ENCODE results near the gene TRH.

The TRH gene, protein sequence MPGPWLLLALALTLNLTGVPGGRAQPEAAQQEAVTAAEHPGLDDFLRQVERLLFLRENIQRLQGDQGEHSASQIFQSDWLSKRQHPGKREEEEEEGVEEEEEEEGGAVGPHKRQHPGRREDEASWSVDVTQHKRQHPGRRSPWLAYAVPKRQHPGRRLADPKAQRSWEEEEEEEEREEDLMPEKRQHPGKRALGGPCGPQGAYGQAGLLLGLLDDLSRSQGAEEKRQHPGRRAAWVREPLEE

DNA sequence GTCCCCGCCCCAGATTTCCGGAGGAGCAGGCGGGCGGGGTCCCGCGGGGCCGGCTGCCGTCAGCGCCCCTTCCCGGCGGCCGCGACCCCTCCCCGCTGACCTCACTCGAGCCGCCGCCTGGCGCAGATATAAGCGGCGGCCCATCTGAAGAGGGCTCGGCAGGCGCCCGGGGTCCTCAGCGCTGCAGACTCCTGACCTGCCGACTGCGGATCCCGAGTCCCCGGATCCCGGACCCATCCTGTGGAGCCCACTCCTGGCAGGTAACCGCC lies at the start of gene TRH:
Gene TRH, plus strand, starts transcription at position 157 of the 269 bp plus-strand sequence. CDS start 1,097 bp downstream, outside the sequence.
- DNase-seq: no peak

DNA sequence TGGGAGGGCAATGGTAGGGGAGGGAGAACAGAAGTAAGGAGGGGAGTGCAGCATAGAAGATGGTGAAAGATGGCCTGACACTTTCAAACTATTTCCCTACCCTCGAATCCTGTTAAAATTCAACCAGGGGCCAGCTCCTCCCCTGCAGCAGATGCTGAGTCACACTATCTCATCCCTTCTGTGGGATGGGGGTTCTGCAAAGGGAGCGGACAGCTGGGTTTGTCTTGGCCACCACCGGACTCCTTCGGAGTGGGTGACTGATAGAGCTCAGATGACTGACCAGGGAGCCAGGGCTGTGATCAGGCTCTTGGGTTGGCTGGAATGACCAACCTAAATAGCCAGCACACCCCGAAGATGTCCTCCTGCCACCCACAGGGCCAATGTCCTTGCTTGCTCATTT lies 47.4 kb upstream of the TRH start:
- DNase-seq: no peak

DNA sequence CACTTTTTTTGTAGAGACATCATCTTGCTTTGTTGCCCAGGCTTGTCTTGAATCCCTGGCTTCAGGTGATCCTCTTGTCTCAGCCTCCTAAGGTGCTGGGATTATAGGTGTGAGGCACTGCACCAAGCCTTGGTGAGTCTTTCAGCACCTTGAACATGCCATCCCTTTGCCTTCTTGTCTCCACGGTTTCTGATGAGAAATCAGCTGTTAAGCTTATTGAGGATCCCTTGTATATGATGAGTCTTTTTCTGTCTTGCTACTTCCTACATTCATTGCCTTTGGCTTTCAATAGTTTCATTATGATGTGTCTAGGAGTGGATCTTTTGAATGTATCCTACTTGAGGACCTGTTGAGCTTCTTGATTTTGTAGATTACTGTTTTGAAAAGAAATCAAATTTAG lies 45.1 kb upstream of the TRH start:
- no peak for DNase-seq

DNA sequence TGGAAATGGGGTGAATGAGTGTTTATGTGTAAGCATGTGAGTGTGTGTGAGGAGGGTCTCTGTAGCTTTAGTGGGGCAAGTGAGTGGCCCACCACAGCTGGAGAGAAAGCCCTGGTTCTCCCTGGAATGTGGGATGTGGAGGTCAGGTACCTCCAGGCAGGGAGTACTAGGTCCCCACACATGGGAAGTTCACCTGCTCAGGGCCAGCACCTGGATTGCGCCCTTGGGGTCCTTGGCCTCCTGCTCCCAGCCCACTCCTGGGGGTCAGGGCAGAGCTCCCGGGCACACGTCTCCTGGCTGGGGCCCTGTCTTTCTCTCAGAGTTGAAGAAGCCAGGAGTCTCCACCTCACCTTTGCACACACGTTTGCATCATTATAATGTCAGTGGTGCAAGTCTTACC lies 41.0 kb upstream of the TRH start:
- DNase-seq: no peak

DNA sequence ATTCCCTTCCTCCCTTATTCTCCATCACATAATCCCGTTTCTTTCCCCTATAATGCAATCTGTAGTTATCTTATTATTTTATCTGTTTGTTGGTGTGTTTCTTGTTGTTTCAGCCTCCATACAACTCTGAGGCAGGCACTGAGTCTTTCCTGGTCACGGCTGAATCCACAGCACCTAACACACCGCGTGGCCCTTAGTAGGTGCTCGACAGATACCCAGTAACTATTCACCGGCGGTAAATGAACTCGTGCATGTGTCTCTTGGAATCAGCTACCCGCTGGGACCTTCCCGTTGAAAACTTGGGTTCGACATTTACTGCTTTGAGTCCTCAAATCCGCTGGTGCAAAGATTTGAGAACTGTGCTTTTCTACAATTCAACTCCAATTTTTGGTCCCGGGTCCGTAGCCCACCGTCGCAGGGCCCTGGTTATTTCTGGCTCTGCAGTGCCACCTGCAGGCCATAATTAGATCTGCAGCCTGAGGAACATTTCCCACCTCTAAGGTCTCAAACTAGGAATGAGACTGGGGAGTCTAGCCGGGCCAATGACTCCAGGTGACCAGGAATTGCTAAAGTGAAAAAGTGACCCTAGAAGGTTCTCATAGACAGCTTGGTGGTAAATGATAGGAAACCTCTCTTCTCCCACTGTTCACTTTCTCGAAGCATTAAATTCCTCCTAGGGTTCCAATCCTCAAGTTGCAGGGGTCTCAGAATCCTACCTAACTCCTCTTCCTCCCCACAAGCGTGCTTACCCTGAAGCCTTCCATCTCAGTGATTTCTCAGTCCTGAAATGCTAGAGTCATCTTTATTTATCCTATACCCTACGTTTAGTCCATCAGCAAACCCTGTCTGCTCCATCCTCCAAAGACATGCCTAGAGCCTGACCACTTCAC lies 40.0 kb upstream of the TRH start:
- peak; percentile 46 for DNase-seq

DNA sequence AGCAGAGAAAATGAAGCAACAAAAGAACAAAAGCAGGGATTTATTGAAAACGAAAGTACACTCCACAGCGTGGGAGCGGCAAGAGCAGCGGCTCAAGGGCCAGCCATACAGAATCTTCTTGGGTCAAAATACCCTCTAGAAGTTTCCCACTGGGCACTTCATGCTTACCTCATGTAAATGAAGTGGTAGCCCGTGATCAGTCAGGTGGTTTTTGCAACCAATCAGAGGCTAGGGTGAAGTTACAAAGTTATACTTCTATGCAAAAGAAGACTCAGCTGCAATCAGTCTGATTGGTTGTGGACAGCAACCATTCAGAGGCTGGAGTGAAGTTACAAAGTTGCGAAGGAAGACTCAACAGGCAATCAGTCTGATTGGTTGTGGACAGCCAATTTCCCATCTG lies 37.8 kb upstream of the TRH start:
- DNase-seq: peak; percentile 59

DNA sequence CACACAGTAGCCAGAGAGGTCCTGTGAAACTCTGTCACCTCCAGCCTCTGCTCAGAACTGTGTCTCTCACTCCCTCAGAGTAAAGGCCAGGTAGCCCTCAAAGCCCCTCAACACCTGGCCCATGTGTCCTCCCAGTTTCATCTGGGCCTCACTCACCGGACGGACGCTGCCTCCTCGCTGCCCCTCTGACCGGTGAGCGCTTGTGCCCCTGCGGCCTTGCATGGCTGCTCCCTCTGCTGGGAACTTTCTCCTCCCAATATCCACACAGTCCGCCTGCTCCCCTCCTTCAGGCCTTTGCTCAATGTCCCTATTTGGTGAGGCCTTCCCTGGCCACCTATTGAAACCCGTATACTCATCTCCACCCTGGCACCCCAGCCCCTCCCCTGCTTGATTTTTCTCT lies 36.8 kb upstream of the TRH start:
- DNase-seq: no peak

DNA sequence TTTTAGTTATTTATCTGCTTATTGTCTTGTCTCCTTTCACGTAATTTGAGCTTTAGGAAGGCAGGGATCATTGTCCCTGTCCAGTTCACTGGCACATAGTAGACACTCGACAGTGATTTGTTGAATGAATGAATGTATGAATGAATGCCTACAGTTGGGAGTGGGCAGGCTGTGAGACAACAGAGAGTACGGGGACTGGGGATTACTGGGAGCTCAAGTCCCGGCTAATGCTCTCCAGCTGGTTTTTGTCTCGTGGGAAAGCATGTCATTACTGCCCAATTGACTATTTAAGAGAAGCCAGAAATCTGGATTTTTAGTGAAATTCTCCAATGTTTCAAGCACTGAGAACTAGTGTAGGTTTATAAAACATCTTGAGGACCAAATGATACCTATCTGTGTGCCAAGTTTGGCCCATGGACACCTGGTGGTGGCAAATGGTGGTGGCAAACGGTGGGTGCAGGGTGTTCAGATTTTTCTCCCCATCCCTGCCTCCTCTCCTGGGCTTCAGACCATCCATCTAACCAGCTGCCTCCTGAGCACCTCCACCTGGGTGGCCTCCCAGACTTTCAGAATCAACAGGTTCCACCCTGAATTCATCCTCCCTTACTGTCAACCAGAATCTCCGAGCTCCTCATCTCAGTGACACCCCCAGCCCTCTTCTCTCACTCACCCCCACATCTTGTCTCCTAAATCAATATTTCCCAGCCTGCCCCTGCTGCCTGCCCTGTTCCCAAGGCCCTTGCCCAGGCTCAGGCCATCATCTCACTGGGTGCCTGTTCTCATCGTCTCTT lies 36.2 kb upstream of the TRH start:
- no peak for DNase-seq

DNA sequence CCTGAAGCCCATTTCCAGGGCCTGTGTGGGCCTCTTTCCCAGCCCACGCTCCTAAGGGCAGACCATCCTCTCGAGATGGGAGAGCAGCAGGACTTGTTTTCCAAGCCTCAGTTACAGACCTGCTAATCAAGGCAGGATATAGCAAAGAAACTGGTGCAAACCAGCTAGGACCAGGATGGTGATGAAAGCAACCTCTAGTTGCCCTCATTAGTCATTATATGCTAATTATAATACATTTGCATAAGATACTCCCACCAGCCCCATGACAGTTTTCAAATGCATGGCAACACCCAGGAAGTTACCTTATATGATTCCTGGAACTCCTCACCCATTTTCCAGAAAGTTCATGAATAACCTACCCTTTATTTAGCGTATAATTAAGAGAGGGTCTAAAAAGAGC lies 34.4 kb upstream of the TRH start:
- no peak for DNase-seq

DNA sequence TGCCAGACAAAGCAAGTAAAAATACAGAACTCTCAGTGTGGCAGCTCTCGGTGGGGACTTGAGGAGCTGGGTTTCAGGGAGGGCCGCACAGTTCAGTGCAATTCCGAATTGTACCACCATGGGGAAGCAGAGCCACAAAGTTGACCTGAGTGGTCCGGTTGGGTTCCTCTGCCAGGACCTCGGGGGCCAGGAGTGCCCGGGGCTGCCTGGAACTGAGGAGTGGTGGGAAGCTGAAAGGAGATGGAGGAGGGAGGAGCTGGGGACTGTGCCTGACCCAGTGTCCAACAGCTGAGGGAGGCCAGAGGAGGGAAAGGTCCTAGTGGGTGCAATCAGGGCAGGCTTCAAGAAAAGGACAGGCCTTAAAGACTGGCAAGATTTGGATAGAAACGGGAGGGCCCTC lies 32.2 kb upstream of the TRH start:
- DNase-seq: peak; percentile 84

DNA sequence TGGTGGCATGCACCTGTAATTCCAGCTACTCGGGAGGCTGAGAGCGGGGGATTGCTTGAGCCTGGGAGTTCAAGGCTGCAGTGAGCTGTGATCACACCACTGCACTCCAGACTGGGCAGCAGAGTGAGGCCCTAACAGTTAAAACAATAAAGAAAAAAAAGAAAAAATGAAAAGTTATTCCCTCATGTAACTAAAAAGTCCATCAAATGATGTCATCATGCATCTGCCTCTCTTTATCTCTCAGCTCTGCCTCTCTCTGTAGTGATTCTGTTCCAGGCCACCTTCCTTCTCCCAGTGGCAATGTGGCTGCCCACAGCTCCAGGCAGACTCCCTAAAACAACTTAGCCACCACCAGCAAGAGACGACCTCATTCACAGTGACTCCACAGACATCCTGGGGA lies 31.5 kb upstream of the TRH start:
- DNase-seq: no peak

DNA sequence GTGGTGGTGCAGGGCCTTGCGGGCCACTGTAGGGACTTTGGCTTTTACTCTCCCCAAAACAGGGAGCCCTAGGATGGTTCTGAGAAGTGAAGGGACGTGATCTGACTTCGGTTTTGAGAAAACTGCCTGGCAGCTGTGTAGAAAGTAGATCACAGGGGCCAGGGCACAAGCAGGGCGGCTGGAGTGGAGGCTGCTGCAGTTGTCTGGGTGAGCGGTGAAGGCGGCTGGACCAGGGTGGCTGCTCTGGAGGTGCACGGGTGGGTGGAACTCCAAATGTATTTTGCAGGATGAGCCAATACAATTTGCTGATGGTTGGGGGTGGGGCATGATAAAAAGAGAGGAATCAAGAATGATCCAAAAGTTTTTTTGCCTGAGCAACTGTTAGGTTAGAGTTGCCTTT lies 29.8 kb upstream of the TRH start:
- no peak for DNase-seq

DNA sequence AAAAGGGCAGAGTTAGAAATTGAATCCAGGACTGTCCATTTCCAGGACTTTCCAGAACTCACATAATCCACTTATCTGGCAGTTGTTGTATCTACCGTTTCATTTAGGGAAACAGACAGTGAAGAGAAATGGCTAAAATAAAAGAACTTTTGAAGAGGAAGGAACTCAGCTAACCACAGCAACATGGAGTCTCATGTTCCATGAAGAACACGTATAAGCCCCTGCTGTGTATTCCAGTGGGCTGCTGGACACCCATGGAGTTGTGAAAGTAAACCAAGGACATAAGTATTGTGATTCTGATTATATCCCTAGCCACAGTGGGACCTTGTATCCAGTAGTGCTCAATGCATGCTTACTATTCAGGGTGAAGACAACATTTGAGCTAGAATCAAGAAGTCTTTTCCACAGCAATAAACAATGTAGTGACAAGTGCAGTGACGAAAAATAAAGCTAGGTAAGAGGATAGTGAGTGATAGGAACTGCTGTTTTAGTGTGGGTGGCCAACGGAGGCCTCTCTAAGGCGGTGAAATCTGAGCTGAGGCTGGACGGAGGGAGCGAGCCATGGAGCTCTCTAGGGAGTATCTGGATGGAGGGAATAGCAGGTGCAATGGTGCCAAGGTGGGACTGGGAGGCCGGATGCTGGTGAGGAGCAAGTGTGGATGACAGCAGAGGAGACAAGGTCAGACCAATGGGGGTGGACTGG lies 26.8 kb upstream of the TRH start:
- DNase-seq: no peak

DNA sequence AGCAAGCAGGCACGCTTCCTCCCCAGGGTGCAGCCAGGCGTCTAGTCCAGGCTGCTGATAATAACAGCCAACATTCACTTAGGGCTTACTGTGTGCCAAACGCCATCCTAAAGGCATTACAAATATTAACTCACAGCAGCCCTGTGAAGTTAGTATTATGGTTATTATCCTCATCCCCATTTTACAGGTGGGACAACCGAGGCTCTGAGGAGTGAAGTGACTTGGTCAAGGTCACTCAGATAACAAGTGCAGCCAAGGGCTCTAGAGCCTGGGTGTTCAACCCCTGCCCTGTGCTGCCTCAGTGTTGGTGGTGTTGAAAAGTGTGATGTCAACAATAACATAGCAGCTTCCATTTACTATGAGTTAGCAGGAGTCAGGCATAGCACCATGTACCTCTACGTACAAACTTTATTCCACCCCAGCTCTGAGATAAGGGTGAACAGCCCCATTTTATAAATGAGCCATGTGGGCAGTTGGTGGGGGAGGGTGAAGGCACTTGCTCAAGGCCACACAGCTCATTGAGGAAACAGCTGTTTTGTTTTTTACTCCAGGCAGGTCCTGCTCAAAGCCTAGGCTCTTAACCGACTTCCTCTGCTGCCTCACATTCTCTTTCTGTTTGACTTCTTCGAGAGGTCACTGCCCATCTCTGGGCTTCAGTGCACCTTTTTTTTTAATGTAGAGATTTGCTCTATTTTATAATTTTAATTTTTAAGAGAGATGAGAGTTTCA lies 24.0 kb upstream of the TRH start:
- DNase-seq: no peak

DNA sequence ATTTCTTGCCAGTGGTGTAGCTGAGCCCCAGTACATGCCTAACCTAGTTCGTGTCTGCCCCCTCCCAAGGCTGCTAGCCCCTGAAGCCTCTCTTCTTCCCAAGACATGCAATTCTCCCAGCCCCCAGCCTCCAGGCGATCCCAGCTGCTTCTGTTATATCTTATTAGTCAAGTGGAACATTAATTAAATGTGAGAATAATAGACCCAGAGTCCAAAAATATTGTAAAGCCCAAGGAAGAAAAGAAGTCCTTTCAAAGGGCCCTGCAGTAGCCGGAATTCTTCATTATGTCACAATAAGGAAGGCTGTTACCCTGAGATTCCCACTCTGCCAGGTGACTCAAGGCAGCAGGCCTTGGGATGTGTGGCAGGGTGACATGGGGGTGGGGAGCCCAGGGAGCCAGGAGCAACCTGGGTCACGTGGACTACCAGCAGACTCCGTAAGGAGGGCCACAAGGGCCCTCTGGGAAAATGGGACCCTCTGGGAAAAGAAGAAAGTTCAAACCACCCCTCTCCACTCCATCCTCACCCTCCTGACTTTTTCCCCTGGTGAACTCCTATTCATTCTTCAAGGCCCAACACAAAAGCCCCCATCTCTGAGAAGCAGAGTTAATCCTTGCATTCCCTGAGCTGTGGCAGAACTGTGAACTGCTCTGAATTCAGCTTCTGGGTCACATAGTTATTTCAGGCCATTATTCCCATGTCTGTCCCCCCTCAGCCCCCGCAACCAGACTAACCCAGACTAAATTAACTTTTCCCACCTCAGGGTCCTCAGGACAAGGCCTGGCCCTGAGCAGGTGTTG lies 21.8 kb upstream of the TRH start:
- no peak for DNase-seq

DNA sequence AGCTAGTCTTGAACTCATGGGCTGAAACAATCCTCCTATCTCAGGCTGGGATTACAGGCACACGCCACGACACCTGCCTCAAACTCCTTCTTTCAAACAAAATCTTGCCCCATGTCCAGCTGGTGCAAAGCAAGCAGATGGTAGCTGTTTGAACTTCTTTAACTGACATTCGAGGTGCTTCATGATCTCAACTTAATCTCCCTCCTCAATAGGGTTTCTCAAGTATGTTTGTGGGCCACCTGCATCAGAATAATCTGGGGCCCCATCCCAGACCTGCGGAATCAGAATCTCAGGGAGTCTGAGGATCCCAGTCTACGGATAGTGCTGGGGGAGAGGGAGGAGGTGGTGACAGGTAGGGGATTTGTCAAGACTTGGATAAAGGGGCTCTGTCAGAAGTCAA lies 20.9 kb upstream of the TRH start:
- DNase-seq: no peak

DNA sequence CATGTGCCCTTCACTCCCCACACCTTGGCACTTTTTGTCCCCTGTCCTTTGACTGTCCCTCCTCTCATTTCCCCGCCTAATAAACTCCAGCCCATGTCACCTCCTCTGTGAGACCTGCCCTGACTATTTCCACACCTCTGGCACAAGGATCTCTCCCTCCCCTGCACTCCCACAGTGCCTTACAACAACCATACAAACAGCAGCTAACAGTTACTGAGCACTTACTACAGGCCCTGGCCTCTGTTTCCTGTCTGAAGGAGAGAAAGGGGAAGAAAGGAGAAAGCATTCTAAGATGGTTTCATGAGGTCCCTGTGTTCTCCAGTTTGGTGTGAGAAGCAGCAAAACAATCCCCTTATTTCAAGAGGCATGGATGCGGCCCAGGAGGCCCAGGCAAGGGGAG lies 20.0 kb upstream of the TRH start:
- DNase-seq: no peak

DNA sequence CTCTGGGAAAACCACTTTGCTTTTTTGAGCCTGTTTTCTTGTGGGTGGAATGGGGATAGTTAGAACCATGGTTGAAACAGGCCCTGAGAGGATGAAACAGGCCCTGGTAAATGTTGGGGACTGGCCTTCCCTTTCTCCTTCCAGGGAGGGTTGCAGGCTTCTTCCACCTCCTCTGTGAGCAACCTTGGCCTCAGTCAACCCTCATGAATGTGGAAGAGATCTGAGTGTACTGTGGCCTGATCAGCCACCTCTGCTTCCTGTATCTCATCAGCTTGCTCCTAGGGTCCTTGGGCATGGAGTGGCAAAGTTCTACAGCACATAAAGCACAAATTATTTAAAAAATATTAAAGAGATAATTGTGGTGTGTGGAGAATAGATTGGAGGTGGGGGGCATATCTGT lies 17.6 kb upstream of the TRH start:
- no peak for DNase-seq

DNA sequence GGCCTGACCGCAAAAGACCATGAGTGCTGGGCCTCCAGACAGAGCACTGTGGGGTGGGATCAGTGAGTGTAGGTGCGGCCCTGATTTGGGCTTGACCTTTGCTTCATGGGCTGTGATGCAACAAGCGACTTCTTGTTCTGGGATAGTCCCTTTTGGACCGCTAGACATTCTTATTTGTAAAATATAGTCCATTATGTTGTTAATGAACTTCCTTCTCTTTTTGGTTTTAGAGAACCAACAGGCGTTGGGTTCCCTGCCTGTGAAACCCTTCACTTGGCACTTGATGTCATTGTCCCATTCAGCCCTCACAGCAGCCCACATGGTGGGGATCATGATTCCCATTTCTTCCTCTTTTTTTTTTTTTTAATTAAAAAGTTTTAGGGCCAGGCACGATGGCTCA lies 15.8 kb upstream of the TRH start:
- DNase-seq: no peak

DNA sequence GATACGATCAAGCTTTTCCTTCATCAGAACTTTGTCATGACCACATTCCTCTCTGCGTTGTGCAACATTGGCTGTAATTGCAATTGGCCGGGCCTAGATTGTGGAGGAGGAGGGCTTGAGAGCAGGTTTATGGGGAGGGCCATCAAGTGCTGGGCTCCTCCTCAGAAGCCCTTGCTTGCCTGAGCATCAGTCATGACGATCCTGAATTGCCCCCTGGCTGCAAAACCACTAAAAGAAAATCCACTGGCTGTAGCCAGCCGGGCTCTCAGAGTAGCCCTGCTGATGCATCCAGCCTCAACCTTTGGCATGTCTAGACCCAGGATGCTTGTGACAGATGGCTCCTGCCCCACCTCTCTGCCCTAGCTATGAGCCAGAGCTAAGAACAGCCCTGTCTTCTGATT lies 13.4 kb upstream of the TRH start:
- no peak for DNase-seq

DNA sequence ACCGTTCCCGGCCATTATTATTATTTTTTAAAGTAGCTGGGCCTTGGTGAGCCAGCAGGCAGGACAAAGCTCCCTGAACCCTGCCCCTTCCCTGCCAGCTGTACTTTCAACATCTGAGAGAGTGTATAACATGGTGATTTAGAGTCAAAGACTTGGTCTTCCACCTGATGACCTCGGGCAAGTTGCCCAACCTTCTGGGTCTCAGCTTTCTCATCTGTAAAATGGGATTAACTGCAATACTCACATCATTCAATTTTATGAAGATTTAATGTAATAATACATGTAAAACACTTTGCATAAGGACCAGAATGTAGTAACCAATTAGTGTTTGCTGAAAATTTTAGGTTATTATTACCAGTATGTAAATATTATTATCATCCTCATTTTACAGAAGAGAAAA lies 11.9 kb upstream of the TRH start:
- DNase-seq: no peak

DNA sequence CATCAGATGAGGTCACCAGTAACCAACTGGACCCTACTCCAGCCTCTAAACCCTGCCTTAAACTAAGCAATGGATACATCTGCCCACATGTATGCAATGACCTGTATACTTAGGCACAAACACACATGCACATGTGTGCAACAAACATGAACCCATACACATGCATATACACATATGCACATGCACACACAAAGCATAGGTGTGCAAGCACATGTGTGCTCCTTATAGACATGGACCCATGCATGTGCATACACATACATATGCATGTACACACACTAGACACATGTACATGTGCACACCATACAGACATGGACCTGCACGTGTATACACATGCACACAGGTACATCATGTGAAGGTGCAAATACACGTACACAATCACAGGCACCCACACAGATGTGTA lies 8.6 kb upstream of the TRH start:
- no peak for DNase-seq
